Measurements from ENCODE around the gene PBX2.

Gene PBX2

GRCh38 chr6:32185681-32186131 lies 4.3 kb downstream of the PBX2 start:
- DNase-seq: peak; percentile 77

GRCh38 chr6:32184084-32184640 lies 5.8 kb downstream of the PBX2 start, which contains the start of gene AGER:
TSS of gene AGER (minus strand) at chr6:32184253. CDS start at chr6:32184222, 31 bp downstream.
- no peak for DNase-seq

GRCh38 chr6:32183483-32184083 lies 6.4 kb downstream of the PBX2 start:
- DNase-seq: no peak

GRCh38 chr6:32183030-32183429 lies 7.0 kb downstream of the PBX2 start:
- DNase-seq: no peak

GRCh38 chr6:32182555-32182981 lies 7.4 kb downstream of the PBX2 start:
- no peak for DNase-seq

- no peak for DNase-seq
Observed at GRCh38 chr6:32181915-32182529, 8.0 kb downstream of the PBX2 start.

- DNase-seq: no peak
Observed at GRCh38 chr6:32181148-32181702, 8.8 kb downstream of the PBX2 start.

GRCh38 chr6:32179766-32180405 lies 10.1 kb downstream of the PBX2 start:
- DNase-seq: no peak

- no peak for DNase-seq
Observed at GRCh38 chr6:32178547-32179440, 11.2 kb downstream of the PBX2 start.

- peak; percentile 99 for DNase-seq
Observed at GRCh38 chr6:32177788-32178546, 12.0 kb downstream of the PBX2 start, which contains the start of gene RNF5. TSS of gene RNF5 (plus strand) at chr6:32178405. CDS start at chr6:32178512, 107 bp downstream.

GRCh38 chr6:32177183-32177787 lies 12.7 kb downstream of the PBX2 start:
- DNase-seq: peak; percentile 64

- no peak for DNase-seq
Observed at GRCh38 chr6:32176476-32177182, 13.4 kb downstream of the PBX2 start.

GRCh38 chr6:32175711-32176475 lies 14.1 kb downstream of the PBX2 start, which contains the start of gene AGPAT1:
TSS of gene AGPAT1 (minus strand) at chr6:32176084. CDS start at chr6:32171496, 4,588 bp downstream.
- DNase-seq: peak; percentile 98

- no peak for DNase-seq
Observed at GRCh38 chr6:32175322-32175710, 14.7 kb downstream of the PBX2 start.

- DNase-seq: no peak
Observed at GRCh38 chr6:32174416-32174815, 15.6 kb downstream of the PBX2 start.

- no peak for DNase-seq
Observed at GRCh38 chr6:32173051-32173727, 16.8 kb downstream of the PBX2 start.

GRCh38 chr6:32171234-32171633 lies 18.8 kb downstream of the PBX2 start:
- no peak for DNase-seq

GRCh38 chr6:32170294-32170693 lies 19.7 kb downstream of the PBX2 start:
- no peak for DNase-seq

Data from activated CD4-positive, alpha-beta T cell treated with anti-CD3 and anti-CD28 coated beads, Interleukin-10, Interleukin-2, amounts not matched to agents 100 ng/mL and 50 ng/mL, durations not matched to agents 16 hours and 8 hours (primary cell).